Stimulated activated CD8-positive, alpha-beta memory T cell treated with anti-CD3 and anti-CD28 coated beads, Interleukin-15, amount 100 ng/mL, for 1 hour (primary cell): ENCODE data around the gene FBXL5.
"Not testable (repeated sequence)": the region's sequence is repeated elsewhere in the genome, so short reads cannot be mapped to it uniquely, and the experiment has no call there.

ENCODE experiments used
- DNase-seq: peaks from one replicate; pipeline ENCODE4 v3.0.0-alpha.2; 2020; ENCODE audit warnings: low read depth

Gene FBXL5

GRCh38 chr4:15649914-15650545 lies 5.1 kb downstream of the FBXL5 start:
- peak; percentile 21 for DNase-seq

GRCh38 chr4:15648600-15648999 lies 6.6 kb downstream of the FBXL5 start:
- DNase-seq: no peak

GRCh38 chr4:15638418-15638817 lies 16.7 kb downstream of the FBXL5 start:
- no peak for DNase-seq

- no peak for DNase-seq
Measured at GRCh38 chr4:15636818-15637217, 18.3 kb downstream of the FBXL5 start.

GRCh38 chr4:15617407-15617806 lies 37.8 kb downstream of the FBXL5 start:
- DNase-seq: not testable (repeated sequence)

GRCh38 chr4:15614891-15615290 lies 40.3 kb downstream of the FBXL5 start:
- DNase-seq: not testable (repeated sequence)

- DNase-seq: no peak
Measured at GRCh38 chr4:15612136-15612535, 43.0 kb downstream of the FBXL5 start.

- no peak for DNase-seq
Measured at GRCh38 chr4:15610855-15611254, 44.3 kb downstream of the FBXL5 start.

GRCh38 chr4:15605537-15605936 lies 49.6 kb downstream of the FBXL5 start:
- DNase-seq: no peak

GRCh38 chr4:15601862-15602261 lies 53.3 kb downstream of the FBXL5 start:
- no peak for DNase-seq

GRCh38 chr4:15600176-15600575 lies 55.0 kb downstream of the FBXL5 start:
- DNase-seq: no peak

GRCh38 chr4:15598644-15599043 lies 56.5 kb downstream of the FBXL5 start:
- DNase-seq: no peak

GRCh38 chr4:15592799-15593198 lies 62.4 kb downstream of the FBXL5 start:
- DNase-seq: no peak

- no peak for DNase-seq
Measured at GRCh38 chr4:15587649-15588048, 67.5 kb downstream of the FBXL5 start.

GRCh38 chr4:15586066-15586465 lies 69.1 kb downstream of the FBXL5 start:
- no peak for DNase-seq

GRCh38 chr4:15585331-15585730 lies 69.8 kb downstream of the FBXL5 start:
- DNase-seq: no peak

- no peak for DNase-seq
Measured at GRCh38 chr4:15584785-15585184, 70.4 kb downstream of the FBXL5 start.

- no peak for DNase-seq
Measured at GRCh38 chr4:15577508-15577907, 77.6 kb downstream of the FBXL5 start.

GRCh38 chr4:15575966-15576365 lies 79.2 kb downstream of the FBXL5 start:
- DNase-seq: no peak

GRCh38 chr4:15569746-15570145 lies 85.4 kb downstream of the FBXL5 start:
- DNase-seq: no peak

- no peak for DNase-seq
Measured at GRCh38 chr4:15568821-15569220, 86.3 kb downstream of the FBXL5 start.

GRCh38 chr4:15563871-15564270 lies 91.3 kb downstream of the FBXL5 start:
- DNase-seq: no peak

GRCh38 chr4:15562623-15563022 lies 92.5 kb downstream of the FBXL5 start:
- no peak for DNase-seq

- DNase-seq: no peak
Measured at GRCh38 chr4:15562114-15562513, 93.0 kb downstream of the FBXL5 start.

GRCh38 chr4:15558561-15558960 lies 96.6 kb downstream of the FBXL5 start:
- DNase-seq: no peak
